Activated CD4-positive, alpha-beta T cell treated with anti-CD3 and anti-CD28 coated beads, Interleukin-2, amount 50 U/mL, for 24 hours (primary cell): ENCODE measurements around the gene RFLNA.

Experiments
- DNase-seq, 2 donors: peaks; one replicate each; pipeline ENCODE4 v3.0.0-alpha.2; 2020; ENCODE audit warnings: low read depth in 1 of 2, low spot score in 1 of 2

Gene RFLNA

GRCh38 chr12:124302807-124303578 lies 8.1 kb downstream of the RFLNA start:
- no peak for DNase-seq

DNA sequence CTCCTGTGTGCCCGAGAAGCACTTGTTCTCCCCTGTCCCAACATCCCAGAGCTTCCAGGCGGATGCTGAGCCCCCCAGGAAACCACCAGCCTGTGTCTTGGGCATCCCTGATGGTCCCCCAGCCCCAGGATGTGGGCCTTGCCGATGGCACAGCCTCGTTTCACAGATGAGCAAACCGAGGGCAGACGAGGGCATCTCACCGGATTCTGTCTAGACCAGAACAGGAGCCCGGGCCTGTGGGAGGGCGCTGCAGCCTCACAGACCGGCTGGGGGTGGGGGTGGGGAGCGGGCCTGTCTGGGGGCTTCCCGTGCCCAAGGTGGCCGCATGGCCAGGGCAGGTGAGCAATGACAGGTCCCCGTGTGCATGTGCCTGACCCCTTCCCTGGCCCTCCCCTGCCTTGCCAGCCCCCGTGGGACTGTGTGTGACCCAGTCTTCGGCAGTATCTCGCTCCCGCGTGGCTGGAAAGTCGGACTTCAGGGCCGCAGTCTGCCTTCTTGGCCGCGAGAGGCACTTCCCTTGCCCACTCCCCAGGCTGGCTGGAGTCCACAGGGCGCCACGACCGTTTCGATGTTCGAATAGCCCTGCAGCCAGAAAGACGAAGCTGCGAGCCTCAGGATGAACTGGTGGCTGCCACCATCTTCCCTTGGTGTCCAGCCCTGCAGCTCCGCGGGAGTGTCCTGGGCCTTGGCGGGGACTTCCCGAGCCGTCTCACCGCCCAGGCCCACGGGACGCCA lies 8.9 kb downstream of the RFLNA start:
- DNase-seq: no peak

- DNase-seq: no peak
These were observed 9.5 kb downstream of the RFLNA start for GRCh38 chr12:124304314-124304790.

GRCh38 chr12:124305136-124305535 lies 10.2 kb downstream of the RFLNA start:
- no peak for DNase-seq

DNA sequence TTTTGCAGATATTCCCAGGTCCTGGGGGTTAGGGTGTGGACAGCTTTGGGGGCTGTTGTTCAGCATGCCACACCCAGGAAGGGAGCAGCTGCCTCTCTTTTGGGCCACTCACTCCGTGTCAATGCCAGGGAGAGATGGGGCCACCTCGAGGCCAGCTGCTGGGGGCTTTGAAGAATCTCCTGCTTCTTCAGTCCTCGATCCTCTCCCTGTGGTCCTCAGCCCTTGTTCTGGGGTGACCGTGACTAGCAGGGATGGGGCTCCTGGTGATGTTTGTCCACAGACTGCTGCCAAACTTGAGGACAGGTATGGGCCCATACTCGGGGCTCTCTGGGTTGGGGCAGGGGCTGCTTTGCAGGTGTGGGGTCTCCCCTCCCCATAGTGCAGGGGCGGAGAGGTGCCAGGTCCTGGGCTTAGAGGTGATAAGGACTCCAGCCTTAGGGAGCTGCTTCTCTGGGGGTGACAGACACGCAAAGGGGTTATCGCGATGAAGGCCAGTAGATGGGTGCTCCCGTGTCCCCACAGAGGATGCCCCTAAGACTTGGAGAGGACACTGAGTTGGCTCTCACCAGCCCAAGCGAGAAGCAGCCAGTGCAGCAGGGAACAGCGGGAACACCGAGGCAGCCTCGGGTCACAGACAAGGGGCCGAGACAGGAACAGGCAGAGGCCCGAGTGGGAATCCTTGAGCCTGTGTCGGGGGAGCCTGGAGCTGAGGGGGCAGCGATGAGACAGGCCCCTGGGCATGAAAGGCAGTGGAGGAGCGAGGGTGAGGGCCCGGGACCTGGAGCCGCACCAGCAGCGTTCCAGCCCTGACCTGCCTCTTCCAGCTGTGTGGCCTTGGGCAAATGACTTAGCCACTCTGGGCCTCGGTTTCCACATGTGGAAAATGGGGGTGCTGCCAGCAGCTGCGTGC lies 11.1 kb downstream of the RFLNA start:
- DNase-seq: no peak

GRCh38 chr12:124306686-124307555 lies 12.0 kb downstream of the RFLNA start:
- DNase-seq: no peak

DNA sequence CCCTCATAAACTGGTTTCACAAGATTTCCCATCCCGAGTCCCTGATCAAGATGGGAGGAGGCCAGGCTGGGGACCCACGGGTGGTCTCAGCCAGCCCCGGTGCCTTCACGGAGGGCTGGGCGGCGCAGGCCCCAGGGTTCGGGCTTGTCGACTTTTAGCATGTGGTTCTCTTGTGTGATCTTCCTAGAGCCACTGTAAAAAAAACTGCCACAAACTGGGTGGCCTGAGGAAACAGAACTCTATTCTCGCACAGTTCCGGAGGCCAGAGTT lies 12.6 kb downstream of the RFLNA start:
- DNase-seq: no peak

- no peak for DNase-seq
These were observed 13.8 kb downstream of the RFLNA start for GRCh38 chr12:124308741-124309140.

- no peak for DNase-seq
These were observed 14.3 kb downstream of the RFLNA start for GRCh38 chr12:124309231-124309630.

GRCh38 chr12:124309744-124310143 lies 14.9 kb downstream of the RFLNA start:
- no peak for DNase-seq

GRCh38 chr12:124310178-124310577 lies 15.3 kb downstream of the RFLNA start:
- DNase-seq: no peak

DNA sequence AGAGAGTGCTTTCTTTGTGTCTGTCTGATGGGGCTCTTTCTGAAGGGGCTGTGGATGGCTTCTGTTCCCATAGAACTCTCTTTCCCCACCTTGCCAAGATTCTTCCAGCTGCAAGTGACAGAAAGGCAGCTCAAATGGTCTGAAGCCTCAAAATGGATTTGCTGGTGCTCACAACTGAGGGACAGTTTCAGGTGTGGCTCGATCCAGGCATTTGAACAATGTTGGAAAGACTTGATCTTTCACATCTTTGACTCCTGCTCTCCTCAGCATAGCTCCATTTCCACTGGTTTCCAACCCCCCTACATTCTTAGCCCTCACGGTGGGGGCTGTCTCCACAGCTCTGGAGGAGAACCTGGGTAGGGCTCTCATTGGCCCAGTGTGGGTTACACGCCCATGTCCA lies 15.9 kb downstream of the RFLNA start:
- no peak for DNase-seq

DNA sequence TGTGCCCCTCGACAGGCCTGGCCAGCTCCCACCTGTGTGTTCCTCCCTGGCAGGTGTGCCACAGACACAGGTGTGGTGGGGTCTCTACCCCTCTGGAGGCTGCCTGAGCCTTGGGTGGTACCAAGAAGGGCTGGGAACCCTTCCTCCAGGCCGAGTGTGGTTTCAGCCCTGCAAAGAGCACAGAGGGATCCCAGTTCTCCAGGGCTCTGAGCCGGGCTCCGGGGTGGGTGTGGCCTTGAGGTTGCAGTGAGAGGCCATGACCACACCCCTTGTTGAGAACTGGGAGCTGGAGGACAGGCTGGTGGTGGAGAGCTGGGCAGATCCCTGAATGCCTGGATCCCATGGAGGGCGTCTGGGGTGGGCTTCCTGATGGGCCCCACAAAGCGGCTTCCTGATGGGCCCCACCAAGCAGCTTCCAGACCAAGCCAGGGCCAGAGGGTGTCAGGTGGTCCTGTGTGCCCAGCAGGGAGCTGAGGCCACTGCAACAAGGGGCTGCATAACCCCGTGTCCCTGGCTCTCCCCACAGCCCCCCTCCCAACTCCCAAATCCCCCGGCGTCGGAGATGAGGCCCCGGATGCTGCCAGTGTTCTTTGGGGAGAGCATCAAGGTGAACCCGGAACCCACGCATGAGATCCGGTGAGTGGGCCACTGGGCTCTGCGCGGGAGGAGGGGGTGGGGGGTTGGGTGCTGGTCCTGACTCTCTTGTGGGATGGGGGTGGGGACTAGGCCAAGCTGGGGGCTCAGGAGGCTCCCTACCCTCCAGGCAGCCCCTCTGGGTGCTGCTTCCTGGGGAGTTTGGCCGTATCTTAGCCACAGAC lies 16.6 kb downstream of the RFLNA start:
- no peak for DNase-seq

DNA sequence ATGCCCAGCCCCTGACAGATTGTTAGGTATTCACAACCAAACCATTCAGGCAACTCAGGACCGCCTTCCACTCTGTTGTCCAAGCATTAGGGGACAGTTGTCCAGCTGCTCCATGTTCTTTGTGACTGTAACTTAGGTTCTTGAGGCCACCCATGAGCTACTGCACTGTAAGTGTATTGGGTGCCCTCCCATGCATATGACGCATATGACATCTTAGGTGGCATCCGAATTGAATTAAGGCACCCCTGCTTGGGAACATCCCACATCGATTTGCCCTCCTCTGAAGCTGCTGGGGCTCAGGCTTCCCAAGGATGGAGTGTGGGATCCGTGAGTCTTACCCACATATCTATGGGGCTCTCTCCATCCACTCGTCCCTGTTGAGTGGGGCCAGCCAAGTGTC lies 17.7 kb downstream of the RFLNA start:
- no peak for DNase-seq

- DNase-seq: no peak
These were observed 19.3 kb downstream of the RFLNA start for GRCh38 chr12:124314207-124314606.

DNA sequence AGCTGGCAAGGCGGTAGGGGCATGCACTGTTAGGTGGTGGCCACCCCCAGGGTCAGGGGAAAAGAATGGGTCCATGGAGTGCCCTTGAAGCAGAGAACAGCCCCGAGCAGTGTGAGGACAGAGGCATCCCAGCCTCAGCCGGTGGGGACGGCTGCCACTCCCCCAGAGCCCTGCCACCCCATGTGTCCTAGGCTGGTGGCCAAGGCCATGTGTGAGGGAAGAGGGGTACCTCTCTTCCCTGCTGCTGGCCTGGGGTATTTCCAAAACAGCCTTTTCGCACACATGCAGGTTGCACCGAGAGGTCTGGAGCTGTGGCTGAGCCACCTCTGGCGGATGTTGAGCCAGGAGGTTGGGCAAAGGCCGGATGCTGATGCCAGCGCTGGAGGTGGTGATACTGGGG lies 19.9 kb downstream of the RFLNA start:
- no peak for DNase-seq

GRCh38 chr12:124315372-124316044 lies 20.6 kb downstream of the RFLNA start:
- no peak for DNase-seq

DNA sequence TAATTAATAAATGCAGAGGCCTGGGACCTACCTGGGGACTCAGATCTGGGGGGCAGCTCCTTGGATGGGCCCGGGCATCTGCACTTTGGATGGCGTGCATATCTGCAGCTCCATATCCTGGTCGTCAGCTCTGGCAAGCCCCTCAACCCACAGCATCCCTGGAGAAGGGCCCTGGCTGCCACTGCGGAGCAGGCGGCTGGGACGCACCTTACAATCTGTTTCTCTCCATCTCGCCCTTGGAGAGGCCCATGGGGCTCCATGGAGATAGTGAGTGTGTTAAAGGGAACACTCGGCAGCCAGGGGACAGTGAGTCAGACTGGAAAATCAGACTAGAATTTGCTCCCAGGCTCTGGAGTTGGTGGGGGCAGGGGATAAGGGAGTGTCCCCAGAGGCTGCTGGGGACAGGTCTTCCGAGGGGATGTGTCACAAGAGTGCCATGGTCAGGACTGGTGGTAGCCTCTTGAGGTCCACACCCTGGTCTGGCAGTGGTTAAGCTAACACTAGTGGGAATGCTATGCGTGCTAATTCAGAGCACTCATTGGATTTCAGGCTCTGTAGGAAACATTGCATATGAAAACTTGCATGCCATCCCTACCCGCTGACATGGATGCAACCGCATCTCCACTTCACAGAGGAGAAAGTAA lies 21.5 kb downstream of the RFLNA start:
- DNase-seq: no peak

- no peak for DNase-seq
These were observed 22.5 kb downstream of the RFLNA start for GRCh38 chr12:124317400-124317799.
